ENCODE results near the gene PIPOX.

PIPOX gene

GRCh38 chr17:29099527-29099926, 56.6 kb downstream of the PIPOX start:
- no peak for DNase-seq (ENCODE audit: low read depth in 2 of 2)

DNA sequence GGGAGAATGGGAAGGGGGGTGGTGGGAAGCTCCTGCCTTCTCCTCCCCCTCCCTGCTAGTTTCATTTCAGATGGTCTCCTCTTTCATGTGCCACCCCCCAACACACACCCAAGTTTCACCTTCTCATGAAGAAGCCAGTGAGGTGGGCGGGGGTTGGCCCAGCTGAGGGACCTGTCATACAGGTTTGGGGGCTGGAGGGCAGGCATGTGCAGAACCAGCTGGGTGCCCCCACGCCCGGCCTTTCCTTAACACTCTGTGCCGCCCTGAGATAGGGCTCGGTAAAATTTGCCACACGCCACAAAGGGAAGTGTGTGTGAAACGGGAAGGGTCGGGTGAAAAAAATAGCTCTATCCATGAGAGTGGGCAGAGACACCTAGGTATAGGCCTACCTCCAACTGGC, 57.4 kb downstream of the PIPOX start:
- no peak for DNase-seq (ENCODE audit: low read depth in 2 of 2)

GRCh38 chr17:29102046-29102445, 59.1 kb downstream of the PIPOX start:
- DNase-seq (ENCODE audit: low read depth in 2 of 2) = no peak

DNA sequence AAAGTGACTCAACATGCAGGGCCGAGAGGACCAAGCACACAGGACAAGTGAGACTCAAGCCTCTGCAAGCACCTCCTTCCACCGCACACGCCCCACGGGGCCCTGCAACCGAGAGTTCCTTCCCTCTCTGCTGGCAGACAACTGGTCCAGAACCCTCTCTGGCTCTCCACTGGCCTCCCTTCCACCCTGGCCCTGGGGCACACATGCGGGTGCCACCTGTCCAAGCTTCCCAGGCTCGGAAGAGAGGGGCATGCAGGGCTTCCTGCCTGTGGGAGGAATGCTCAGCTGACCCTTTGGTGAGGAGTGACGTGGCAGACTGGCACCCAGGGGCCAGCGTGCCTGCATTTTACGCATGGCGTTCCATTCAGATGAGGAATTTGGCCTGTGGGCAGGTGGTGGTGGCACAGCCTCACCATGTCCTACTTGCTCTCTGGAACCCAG, 59.8 kb downstream of the PIPOX start:
- no peak for DNase-seq (ENCODE audit: low read depth in 2 of 2)

DNA sequence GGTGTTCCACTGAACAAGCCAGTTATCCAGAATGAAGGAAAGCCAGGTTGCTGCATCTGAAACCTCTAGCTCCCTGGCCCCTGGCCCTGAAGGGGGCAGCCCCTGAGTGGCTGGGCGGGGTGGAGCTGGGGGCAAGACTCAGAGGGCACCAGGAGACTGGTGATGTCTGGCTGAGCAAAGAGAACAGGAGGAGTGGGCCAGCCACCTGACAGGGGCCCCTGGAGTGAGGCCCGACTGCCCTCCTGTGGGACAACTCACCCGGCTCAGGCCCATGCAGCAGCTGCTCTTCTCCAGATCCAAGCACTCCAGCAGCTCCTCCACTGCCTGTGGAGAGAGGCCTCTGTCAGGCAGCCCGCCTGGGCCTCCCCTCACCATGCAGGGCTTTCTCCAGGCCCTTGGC, 60.4 kb downstream of the PIPOX start:
- DNase-seq (ENCODE audit: low read depth in 2 of 2) = no peak

All from stimulated activated CD4-positive, alpha-beta T cell treated with anti-CD3 and anti-CD28 coated beads, Interleukin-1b, Interleukin-23, amount 100 ng/mL, for 1 hour (primary cell).